ENCODE measurements around the gene ANKRD60.
A peak's percentile ranks its signal among the peaks of the same experiment; 100 is the strongest.

GRCh38 chr20:58188527-58188926, 39.9 kb downstream of the ANKRD60 start:
- TF ChIP-seq CTCF (conservative IDR thresholded peaks at IDR 0.05; ENCODE audit: low read depth, low read length) (peak; percentile 24; the same call in 1 of the 2 replicates), EZH2 (IDR thresholded peaks at IDR 0.05; ENCODE audit: borderline replicate concordance, low read depth, low read length, poor library complexity, severe bottlenecking) (no peak)

All from A673 (cell line).